Measurements from ENCODE around the gene GAREM1. TPM values are rescaled to one million over a fixed set of nuclear protein-coding genes. Genes with fewer than 3 reads are reported as not detected.

Gene GAREM1
- total and polyA plus RNA-seq, 3 donors from 2014 or later: 10.7 to 16.2 (median 15.2) TPM

DNA sequence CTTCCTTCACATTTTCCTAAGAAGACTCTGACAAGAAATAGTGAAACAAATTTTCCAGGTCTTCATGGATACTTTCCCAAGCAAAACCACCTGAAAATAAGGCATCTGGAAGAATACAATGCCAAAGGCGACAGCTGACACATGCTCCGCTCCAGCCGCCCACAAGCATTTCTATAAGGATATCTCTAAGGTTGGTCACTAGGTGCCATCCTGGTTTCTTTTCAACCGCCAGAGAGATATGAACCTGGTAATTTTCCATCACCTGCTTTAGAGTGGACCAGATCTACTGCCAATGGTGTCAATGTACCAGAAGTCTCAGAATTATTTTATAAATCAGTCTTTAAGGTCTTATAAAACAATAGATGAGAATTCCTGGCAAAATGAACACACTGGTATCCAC lies 97.2 kb downstream of the GAREM1 start:
- H3K27ac ChIP-seq: no peak overlapping the region
- H3K9me3 ChIP-seq: no peaks in the 10 kb centered on the region
- no peaks in the 10 kb centered on the region for H3K36me3 ChIP-seq (ENCODE audit: low read depth, missing control alignments)
- H3K27me3 ChIP-seq: no peaks in the 10 kb centered on the region
- intact Hi-C loops (cut with DNase I; ENCODE audit: low total_unique reads): no loop called here
- TF ChIP-seq POLR2A (IDR thresholded peaks at IDR 0.05): no peak
- TF ChIP-seq, protein P1, sequence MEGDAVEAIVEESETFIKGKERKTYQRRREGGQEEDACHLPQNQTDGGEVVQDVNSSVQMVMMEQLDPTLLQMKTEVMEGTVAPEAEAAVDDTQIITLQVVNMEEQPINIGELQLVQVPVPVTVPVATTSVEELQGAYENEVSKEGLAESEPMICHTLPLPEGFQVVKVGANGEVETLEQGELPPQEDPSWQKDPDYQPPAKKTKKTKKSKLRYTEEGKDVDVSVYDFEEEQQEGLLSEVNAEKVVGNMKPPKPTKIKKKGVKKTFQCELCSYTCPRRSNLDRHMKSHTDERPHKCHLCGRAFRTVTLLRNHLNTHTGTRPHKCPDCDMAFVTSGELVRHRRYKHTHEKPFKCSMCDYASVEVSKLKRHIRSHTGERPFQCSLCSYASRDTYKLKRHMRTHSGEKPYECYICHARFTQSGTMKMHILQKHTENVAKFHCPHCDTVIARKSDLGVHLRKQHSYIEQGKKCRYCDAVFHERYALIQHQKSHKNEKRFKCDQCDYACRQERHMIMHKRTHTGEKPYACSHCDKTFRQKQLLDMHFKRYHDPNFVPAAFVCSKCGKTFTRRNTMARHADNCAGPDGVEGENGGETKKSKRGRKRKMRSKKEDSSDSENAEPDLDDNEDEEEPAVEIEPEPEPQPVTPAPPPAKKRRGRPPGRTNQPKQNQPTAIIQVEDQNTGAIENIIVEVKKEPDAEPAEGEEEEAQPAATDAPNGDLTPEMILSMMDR (IDR thresholded peaks at IDR 0.05): no peak
- H3K4me1 ChIP-seq: no peaks in the 10 kb centered on the region
- DNase-seq: no peak
- 99 to 100% methylated on average over 4 of the region's 4 CpGs for WGBS, 2 donors
- no peak overlapping the region for H3K4me3 ChIP-seq

DNA sequence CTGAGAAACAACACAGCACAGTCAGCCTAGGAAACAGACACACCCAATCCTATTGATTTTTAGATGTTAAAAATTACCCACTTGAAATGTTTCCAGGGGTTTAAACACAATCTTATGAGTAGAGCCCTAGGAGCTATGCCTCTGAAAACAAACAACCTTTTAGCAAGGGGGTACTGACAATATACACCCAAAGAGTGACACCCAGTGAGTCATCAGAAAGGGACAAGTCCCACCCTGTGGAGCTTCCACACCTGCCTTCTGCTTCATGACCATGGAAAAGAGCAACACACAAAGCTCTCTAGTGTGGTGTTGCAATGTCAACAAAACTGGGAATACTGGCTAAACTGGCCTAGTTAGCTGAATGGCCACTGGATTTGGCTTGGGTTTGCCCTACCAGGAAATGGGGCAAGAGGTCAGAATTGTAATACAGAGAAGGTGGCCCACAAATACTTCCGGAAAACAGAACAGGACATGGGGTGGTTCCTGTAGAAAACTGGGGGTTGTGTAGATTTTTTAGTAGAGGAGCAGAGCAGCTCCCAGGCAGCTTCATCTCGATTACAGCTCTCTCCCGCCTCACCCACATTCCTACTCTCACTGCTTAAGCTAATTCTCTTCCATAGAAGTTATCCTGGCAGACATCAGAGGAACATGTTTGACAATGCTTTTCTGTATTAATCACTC lies 98.2 kb downstream of the GAREM1 start:
- TF ChIP-seq POLR2A (IDR thresholded peaks at IDR 0.05): no peak
- TF ChIP-seq, protein P1 (IDR thresholded peaks at IDR 0.05): no peak
- Histone ChIP-seq H3K4me3 (no peak overlapping the region), H3K27ac (no peak overlapping the region), H3K27me3 (no peaks in the 10 kb centered on the region), H3K9me3 (no peaks in the 10 kb centered on the region), H3K4me1 (no peaks in the 10 kb centered on the region), H3K36me3 (ENCODE audit: low read depth, missing control alignments) (no peaks in the 10 kb centered on the region)
- intact Hi-C loops (cut with DNase I; ENCODE audit: low total_unique reads): no loop called here
- DNase-seq: no peak
- WGBS, 2 donors: 91 to 92% methylated on average over 3 of the region's 3 CpGs

DNA sequence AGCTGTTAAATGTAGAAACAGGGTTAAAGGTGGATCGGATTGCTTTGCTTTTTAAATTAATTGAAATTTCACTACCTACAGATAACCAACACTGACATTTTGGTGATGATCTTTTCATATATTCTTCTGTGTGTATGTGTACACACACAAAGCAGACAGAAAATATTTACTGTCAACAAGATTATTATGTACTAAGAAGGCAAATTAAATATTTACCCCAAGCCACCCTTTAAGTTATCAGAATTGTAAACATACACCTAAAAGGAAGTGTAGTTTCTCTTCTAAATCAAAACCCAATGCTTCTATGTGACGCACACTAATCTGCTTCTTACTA lies 98.7 kb downstream of the GAREM1 start:
- Histone ChIP-seq H3K9me3 (no peaks in the 10 kb centered on the region), H3K4me1 (no peaks in the 10 kb centered on the region), H3K36me3 (ENCODE audit: low read depth, missing control alignments) (no peaks in the 10 kb centered on the region), H3K27me3 (no peaks in the 10 kb centered on the region), H3K27ac (no peak overlapping the region), H3K4me3 (no peak overlapping the region)
- intact Hi-C loops (cut with DNase I; ENCODE audit: low total_unique reads): no loop called here
- TF ChIP-seq POLR2A (IDR thresholded peaks at IDR 0.05): no peak
- TF ChIP-seq, protein P1 (IDR thresholded peaks at IDR 0.05): no peak
- 30 to 44% methylated on average over 2 of the region's 2 CpGs for WGBS, 2 donors
- no peak for DNase-seq

DNA sequence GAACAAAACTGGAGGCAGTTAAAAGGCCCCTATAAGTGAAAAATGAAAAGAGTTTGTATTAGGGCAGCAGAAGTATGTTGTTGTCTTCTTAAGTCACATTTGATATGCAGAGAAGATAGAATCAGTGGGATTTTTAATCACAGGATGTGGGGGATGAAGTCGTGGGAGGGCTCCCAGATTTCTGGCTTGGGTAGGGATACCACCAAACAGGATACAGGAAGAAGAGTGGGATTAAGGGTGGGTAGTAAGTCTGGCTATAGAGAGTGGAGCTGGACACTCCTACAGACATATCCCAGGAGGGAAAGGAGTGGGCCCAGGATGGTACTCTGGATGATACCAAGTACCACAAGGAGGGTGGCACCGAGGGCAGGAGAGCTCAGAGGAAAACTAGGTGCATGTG lies 99.3 kb downstream of the GAREM1 start:
- H3K4me1 ChIP-seq: no peaks in the 10 kb centered on the region
- H3K27me3 ChIP-seq: no peaks in the 10 kb centered on the region
- TF ChIP-seq POLR2A (IDR thresholded peaks at IDR 0.05): no peak
- TF ChIP-seq, protein P1 (IDR thresholded peaks at IDR 0.05): no peak
- DNase-seq: no peak
- H3K36me3 ChIP-seq (ENCODE audit: low read depth, missing control alignments): no peaks in the 10 kb centered on the region
- WGBS, 2 donors: 65 to 88% methylated on average over 2 of the region's 2 CpGs
- H3K9me3 ChIP-seq: no peaks in the 10 kb centered on the region
- intact Hi-C loops (cut with DNase I; ENCODE audit: low total_unique reads): no loop called here
- H3K27ac ChIP-seq: no peak overlapping the region
- H3K4me3 ChIP-seq: no peak overlapping the region

DNA sequence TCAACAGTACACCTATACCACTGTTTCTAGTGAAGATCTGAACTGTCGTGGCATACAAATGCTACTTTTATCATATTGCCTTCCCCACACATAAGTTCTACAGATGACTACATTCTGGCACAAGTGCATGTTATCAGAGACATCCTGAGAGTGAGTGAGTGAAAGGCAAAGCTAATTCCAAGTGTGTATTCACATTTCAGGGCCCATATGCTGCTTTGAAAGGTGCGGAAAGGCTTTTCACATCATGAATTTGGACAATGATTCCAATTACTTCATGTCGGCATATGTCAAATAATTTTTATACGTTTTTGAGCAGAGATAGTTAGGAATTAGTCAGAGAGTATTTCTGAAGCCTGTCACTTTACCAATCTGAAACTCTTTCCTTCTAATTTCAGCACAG lies 101.7 kb downstream of the GAREM1 start:
- 85 to 92% methylated on average over 4 of the region's 4 CpGs for WGBS, 2 donors
- no peak overlapping the region for H3K27ac ChIP-seq
- no peaks in the 10 kb centered on the region for H3K36me3 ChIP-seq (ENCODE audit: low read depth, missing control alignments)
- DNase-seq: no peak
- H3K4me1 ChIP-seq: no peaks in the 10 kb centered on the region
- intact Hi-C loops (cut with DNase I; ENCODE audit: low total_unique reads): no loop called here
- no peaks in the 10 kb centered on the region for H3K9me3 ChIP-seq
- H3K4me3 ChIP-seq: no peak overlapping the region
- no peak for TF ChIP-seq POLR2A (IDR thresholded peaks at IDR 0.05)
- TF ChIP-seq, protein P1 (IDR thresholded peaks at IDR 0.05): no peak
- H3K27me3 ChIP-seq: no peaks in the 10 kb centered on the region
